T-cell (primary cell): ENCODE results near the gene SAMD3. TPM values are rescaled to one million over a fixed set of nuclear protein-coding genes. Genes with fewer than 3 reads are reported as not detected.
"Not testable (repeated sequence)": the region's sequence is repeated elsewhere in the genome, so short reads cannot be mapped to it uniquely, and the experiment has no call there.

ENCODE experiments used
- ATAC-seq, 4 experiments: fragments of 200-7000 bp in 3 of 4; fragments of 150-1000 bp in 1 of 4; cut with Tn5 transposase; replicated peaks in 1 of 4; 1 replicate in 3 of 4; 2 replicates in 1 of 4; pipeline ENCODE4 v1.10.0; 2021; ENCODE audit warnings: moderate library complexity in 3 of 4, mild to moderate bottlenecking in 2 of 4, moderate number of reproducible peaks in 1 of 4
- CTCF ChIA-PET, 2 donors: fragments of 300-600 bp; sonication (Branson Sonifier 250); formaldehyde crosslinking; loops; one replicate each; lab custom pipeline; 2022; ENCODE audit warnings: antibody characterized with exemption in 2 of 2; lab: Charles Lee
- POLR2A ChIA-PET, 2 donors: fragments of 300-600 bp; sonication (Branson Sonifier 250); formaldehyde crosslinking; loops; one replicate each; lab custom pipeline; 2022; ENCODE audit warnings: antibody characterized with exemption in 2 of 2; lab: Charles Lee
- DNase-seq, 35 experiments: peaks; one replicate each; pipeline versions ENCODE4 v3.0.0 to v3.0.0-alpha.2; 2013 to 2023
- H3K27ac ChIP-seq: one replicate; pipeline ENCODE4 v1.5.1; 2013; ENCODE audit warnings: low read length
- H3K27me3 ChIP-seq, 2 experiments: replicated peaks in 1 of 2; 1 replicate in 1 of 2; 2 replicates in 1 of 2; pipeline versions ENCODE4 v1.6.1 to v1.7.0; 2013; ENCODE audit warnings: low read length in 1 of 2, mixed read lengths in 1 of 2; ENCODE audit not compliant: control insufficient read depth in 2 of 2, insufficient read depth in 2 of 2; ENCODE audit errors: extremely low read depth in 1 of 2
- H3K36me3 ChIP-seq, 2 donors: 1 replicate in 1 of 2; 2 replicates in 1 of 2; pipeline versions ENCODE4 v1.6.1 to v1.7.0; 2013; ENCODE audit warnings: low read length in 1 of 2; ENCODE audit not compliant: control insufficient read depth in 2 of 2, insufficient read depth in 1 of 2; ENCODE audit errors: extremely low read depth in 1 of 2
- H3K4me1 ChIP-seq, 2 experiments: 1 replicate in 1 of 2; 2 replicates in 1 of 2; pipeline versions ENCODE4 v1.6.1 to v1.7.0; 2013; ENCODE audit warnings: low read length in 2 of 2, mixed read lengths in 1 of 2; ENCODE audit not compliant: insufficient read depth in 2 of 2, control insufficient read depth in 1 of 2; ENCODE audit errors: extremely low read depth in 1 of 2
- H3K4me3 ChIP-seq, 2 donors: 1 replicate in 1 of 2; 2 replicates in 1 of 2; pipeline versions ENCODE4 v1.5.1 to v1.7.0; 2013; ENCODE audit warnings: mild to moderate bottlenecking in 2 of 2, low read length in 1 of 2, moderate library complexity in 1 of 2; ENCODE audit not compliant: control insufficient read depth in 1 of 2; ENCODE audit errors: extremely low read depth in 1 of 2
- H3K9me3 ChIP-seq: 2 replicates; pipeline ENCODE4 v1.7.0; 2013
- H3K27ac Mint-ChIP-seq, 2 donors: one replicate each; pipeline ENCODE4 v1.8.0; 2020 to 2021; ENCODE audit warnings: mild to moderate bottlenecking in 2 of 2, mixed read lengths in 2 of 2
- H3K27me3 Mint-ChIP-seq, 2 donors: one replicate each; pipeline ENCODE4 v1.8.0; 2021 to 2022; ENCODE audit warnings: mixed read lengths in 2 of 2
- H3K36me3 Mint-ChIP-seq: one replicate; pipeline ENCODE4 v1.8.0; 2021; ENCODE audit warnings: mixed read lengths
- H3K4me1 Mint-ChIP-seq, 3 donors: one replicate each; pipeline ENCODE4 v1.8.0; 2020 to 2022; ENCODE audit warnings: mixed read lengths in 3 of 3, mild to moderate bottlenecking in 1 of 3
- H3K4me3 Mint-ChIP-seq, 3 donors: one replicate each; pipeline ENCODE4 v1.8.0; 2020 to 2022; ENCODE audit warnings: mild to moderate bottlenecking in 3 of 3, mixed read lengths in 3 of 3, moderate library complexity in 3 of 3
- H3K9me3 Mint-ChIP-seq, 3 donors: one replicate each; pipeline ENCODE4 v1.8.0; 2020 to 2022; ENCODE audit warnings: mixed read lengths in 3 of 3
- WGBS: methylation state at CpG from one replicate; pipeline ENCODE4 v1.1.5; 2013; ENCODE audit warnings: missing lambda C conversion rate; ENCODE audit not compliant: insufficient coverage; 5-methylcytosine and 5-hydroxymethylcytosine counted together
- total RNA-seq, 35 experiments: library from RNA in 6 of 35; stranded (reverse) in 6 of 35; fragments of 120-200 nt in 1 of 35; gene quantifications; one replicate each; pipeline versions ENCODE4 v1.2.1 to v1.2.4 and lab custom pipeline; 2013 to 2026

Gene SAMD3
- total RNA-seq, 5 donors from 2014 or later (not counting 1 experiment from before 2014, with no cell fraction given), result 27.5 to 73.8 (median 38.5) TPM

DNA sequence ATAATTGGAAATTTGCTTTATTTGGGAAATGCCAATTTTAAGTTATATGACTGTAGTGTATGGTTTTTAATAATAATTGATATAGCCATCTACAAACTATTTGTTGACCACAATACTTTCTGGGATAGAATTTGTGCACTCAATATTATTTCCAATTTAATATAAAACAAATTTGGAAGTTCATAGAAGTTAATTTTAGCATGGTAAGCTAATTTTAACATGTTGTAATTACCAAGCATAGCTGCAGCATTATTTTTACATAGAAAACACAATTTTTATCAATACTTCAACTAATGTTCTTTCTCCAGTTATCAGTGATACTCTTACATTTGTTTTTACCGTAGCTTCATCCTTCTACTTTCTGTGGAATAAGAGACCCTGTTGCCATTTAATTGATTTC is 103.5 kb downstream of the SAMD3 start:
- Histone ChIP-seq H3K27me3 (no peaks in the 10 kb centered on the region), H3K9me3 (no peaks in the 10 kb centered on the region), H3K36me3 (peaks cover 0 to 8% of the 10 kb centered on the region in 2 donors), H3K4me1 (no peaks in the 10 kb centered on the region), H3K4me3 (no peak overlapping the region), H3K27ac (no peak overlapping the region)
- ChIA-PET CTCF (interaction anchor here in 1 of 2 donors (1.1 kb wide), 1 partner anchor 163 kb away, joined by 4 read pairs; no protein-coding TSS in a partner anchor), POLR2A (interaction anchor here in 1 of 2 donors (0.6 kb wide), 1 partner anchor 970 kb away, joined by 4 read pairs; no protein-coding TSS in a partner anchor)
- WGBS, result no CpG with 5 or more reads among the region's 1 CpG
- Mint-ChIP-seq H3K36me3 (peaks cover 45% of the 10 kb centered on the region), H3K4me3 (no peak overlapping the region), H3K27ac (no peak overlapping the region), H3K9me3 (peaks cover 0 to 3% (median 0%) of the 10 kb centered on the region in 3 donors), H3K27me3 (no peaks in the 10 kb centered on the region), H3K4me1 (peaks cover 26 to 43% (median 38%) of the 10 kb centered on the region in 3 donors)
- no peak for ATAC-seq
- no peak for DNase-seq

DNA sequence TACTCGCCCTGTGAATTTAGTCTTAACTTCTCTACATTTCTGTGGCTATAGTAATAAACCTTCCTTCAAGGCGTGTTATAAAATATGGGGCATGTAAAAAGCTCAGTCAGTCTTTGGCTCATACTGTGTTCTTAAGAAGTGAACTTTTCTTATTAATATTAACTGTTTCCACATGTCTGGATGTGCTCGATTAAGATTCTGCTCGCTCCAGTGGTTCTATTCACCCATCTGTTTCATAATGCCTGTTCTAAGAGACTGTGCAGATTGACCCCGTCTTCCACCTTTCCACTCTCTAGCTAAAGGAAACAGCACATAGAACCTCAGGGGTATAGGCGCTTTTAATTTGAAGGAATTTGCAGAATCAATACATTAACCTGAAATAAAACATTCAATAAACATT is 104.5 kb downstream of the SAMD3 start:
- no peak overlapping the region for H3K4me3 Mint-ChIP-seq
- H3K4me1 Mint-ChIP-seq, result peaks cover 28 to 42% (median 37%) of the 10 kb centered on the region in 3 donors
- no CpG with 5 or more reads among the region's 6 CpGs for WGBS
- no peak overlapping the region for H3K4me3 ChIP-seq
- H3K36me3 ChIP-seq, result peaks cover 0 to 8% of the 10 kb centered on the region in 2 donors
- ChIA-PET CTCF (interaction anchor here in 1 of 2 donors (0.5 to 1.1 kb wide), 2 partner anchors 164 to 562 kb away, joined by 3 to 4 read pairs; no protein-coding TSS in a partner anchor), POLR2A (no interaction called here)
- H3K9me3 Mint-ChIP-seq, result peaks cover 0 to 3% (median 0%) of the 10 kb centered on the region in 3 donors
- no peak overlapping the region for H3K27ac Mint-ChIP-seq
- H3K27ac ChIP-seq, result no peak overlapping the region
- H3K27me3 ChIP-seq, result no peaks in the 10 kb centered on the region
- no peaks in the 10 kb centered on the region for H3K27me3 Mint-ChIP-seq
- no peaks in the 10 kb centered on the region for H3K9me3 ChIP-seq
- H3K36me3 Mint-ChIP-seq, result peaks cover 46% of the 10 kb centered on the region
- ATAC-seq, result no peak
- no peaks in the 10 kb centered on the region for H3K4me1 ChIP-seq
- DNase-seq, result no peak

DNA sequence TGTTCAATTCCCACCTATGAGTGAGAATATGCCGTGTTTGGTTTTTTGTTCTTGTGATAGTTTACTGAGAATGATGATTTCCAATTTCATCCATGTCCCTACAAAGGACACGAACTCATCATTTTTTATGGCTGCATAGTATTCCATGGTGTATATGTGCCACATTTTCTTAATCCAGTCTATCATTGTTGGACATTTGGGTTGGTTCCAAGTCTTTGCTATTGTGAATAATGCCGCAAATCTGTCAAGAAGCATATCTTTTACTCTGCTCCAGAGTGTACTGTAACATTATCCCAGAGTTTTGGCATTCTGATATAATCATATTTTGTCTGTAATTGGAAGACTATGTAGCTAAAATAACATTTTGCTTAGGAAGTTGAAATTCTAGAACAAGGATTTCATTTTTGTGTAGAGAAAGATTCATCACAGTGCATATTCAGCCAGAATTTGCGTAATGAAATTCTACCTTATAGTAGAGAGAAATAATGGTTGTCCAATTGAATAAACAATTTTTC is 105.5 kb downstream of the SAMD3 start:
- H3K27ac ChIP-seq, H3K4me3 Mint-ChIP-seq, H3K36me3 ChIP-seq, DNase-seq, H3K9me3 ChIP-seq, H3K4me1 ChIP-seq, ATAC-seq, H3K27me3 ChIP-seq, H3K4me3 ChIP-seq, H3K27me3 Mint-ChIP-seq, H3K9me3 Mint-ChIP-seq, H3K27ac Mint-ChIP-seq: not testable (repeated sequence)
- POLR2A ChIA-PET, result interaction anchor here in 1 of 2 donors (0.6 to 0.7 kb wide), 2 partner anchors 123 to 485 kb away, joined by 4 to 10 read pairs; no protein-coding TSS in a partner anchor
- Mint-ChIP-seq H3K4me1 (peaks cover 24 to 36% (median 31%) of the 10 kb centered on the region in 3 donors), H3K36me3 (peaks cover 47% of the 10 kb centered on the region)
- no CpG with 5 or more reads among the region's 4 CpGs for WGBS
- CTCF ChIA-PET, result interaction anchor here in 1 of 2 donors (0.7 kb wide), 1 partner anchor 107 kb away, joined by 8 read pairs; no protein-coding TSS in a partner anchor

DNA sequence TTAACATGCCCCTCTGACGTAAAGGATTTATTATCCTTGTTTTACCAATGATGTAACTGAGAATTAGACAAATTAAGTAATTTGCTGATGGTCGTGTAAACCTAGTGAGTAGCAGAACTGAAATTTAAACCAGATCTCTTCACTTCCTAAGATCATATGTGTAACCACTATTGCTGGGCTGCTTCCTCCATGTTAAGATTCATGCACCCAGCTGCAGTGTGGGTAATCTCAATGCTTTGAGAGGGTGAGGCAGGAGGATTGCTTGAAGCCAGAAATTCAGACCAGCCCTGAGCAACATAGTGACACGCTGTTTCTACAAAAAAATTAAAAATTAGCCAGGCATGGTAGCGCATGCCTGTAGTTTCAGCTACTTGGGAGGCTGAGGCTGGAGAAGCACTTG is 106.5 kb downstream of the SAMD3 start:
- H3K4me3 ChIP-seq, result no peak overlapping the region
- peak overlapping the region in 1 of 2 donors; percentile 29 for H3K27ac Mint-ChIP-seq
- ChIA-PET CTCF (interaction anchor here in 1 of 2 donors (1.2 kb wide), 1 partner anchor 18 kb away, joined by 3 read pairs; no protein-coding TSS in a partner anchor), POLR2A (interaction anchor here in 1 of 2 donors (0.5 kb wide), 1 partner anchor 18 kb away, joined by 7 read pairs; no protein-coding TSS in a partner anchor)
- no peak for ATAC-seq
- no peak overlapping the region for H3K4me3 Mint-ChIP-seq
- no peak for DNase-seq
- H3K4me1 ChIP-seq, result no peaks in the 10 kb centered on the region
- H3K36me3 ChIP-seq, result peaks cover 0 to 8% of the 10 kb centered on the region in 2 donors
- H3K27me3 Mint-ChIP-seq, result no peaks in the 10 kb centered on the region
- peaks cover 26 to 35% (median 33%) of the 10 kb centered on the region in 3 donors for H3K4me1 Mint-ChIP-seq
- peaks cover 55% of the 10 kb centered on the region for H3K36me3 Mint-ChIP-seq
- no peaks in the 10 kb centered on the region for H3K27me3 ChIP-seq
- WGBS, result 95% methylated on average over 2 of the region's 4 CpGs
- H3K9me3 Mint-ChIP-seq, result peaks cover 0 to 3% (median 0%) of the 10 kb centered on the region in 3 donors
- no peak overlapping the region for H3K27ac ChIP-seq
- no peaks in the 10 kb centered on the region for H3K9me3 ChIP-seq

DNA sequence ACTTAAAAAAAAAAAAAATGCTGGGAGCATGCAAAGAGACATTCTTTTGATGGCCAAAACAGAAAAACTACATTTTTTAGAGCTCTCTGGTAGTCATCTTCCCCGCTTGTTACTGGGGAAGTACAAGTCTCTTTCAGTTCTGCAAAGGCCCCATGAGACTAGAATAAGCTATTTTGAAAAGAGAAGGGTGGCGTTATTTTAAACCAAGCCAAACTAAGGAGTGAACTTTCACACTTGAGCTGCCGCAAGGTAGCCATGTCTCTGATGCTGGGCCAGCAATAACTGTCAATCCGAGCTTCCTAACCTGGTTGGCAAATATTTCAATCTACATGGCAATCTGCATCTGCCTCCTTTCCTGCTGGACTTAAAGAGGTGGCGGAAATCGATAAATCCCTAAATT is 107.7 kb downstream of the SAMD3 start:
- Mint-ChIP-seq H3K27ac (peak overlapping the region in 1 of 2 donors; percentile 63), H3K4me3 (no peak overlapping the region), H3K9me3 (peaks cover 0 to 3% (median 0%) of the 10 kb centered on the region in 3 donors), H3K27me3 (no peaks in the 10 kb centered on the region), H3K36me3 (peaks cover 61% of the 10 kb centered on the region), H3K4me1 (peaks cover 15 to 34% (median 21%) of the 10 kb centered on the region in 3 donors)
- CTCF ChIA-PET, result no interaction called here
- DNase-seq (no peak), ATAC-seq (no peak)
- H3K27ac ChIP-seq, result no peak overlapping the region
- no peaks in the 10 kb centered on the region for H3K4me1 ChIP-seq
- no peak overlapping the region for H3K4me3 ChIP-seq
- peaks cover 0 to 4% of the 10 kb centered on the region in 2 donors for H3K36me3 ChIP-seq
- H3K27me3 ChIP-seq, result no peaks in the 10 kb centered on the region
- WGBS, result 100% methylated on average over 2 of the region's 6 CpGs
- POLR2A ChIA-PET, result interaction anchor here (0.6 to 0.7 kb wide), 3 partner anchors 18 to 68 kb away, joined by 3 to 5 read pairs (median 4); no protein-coding TSS in a partner anchor
- H3K9me3 ChIP-seq, result no peaks in the 10 kb centered on the region

DNA sequence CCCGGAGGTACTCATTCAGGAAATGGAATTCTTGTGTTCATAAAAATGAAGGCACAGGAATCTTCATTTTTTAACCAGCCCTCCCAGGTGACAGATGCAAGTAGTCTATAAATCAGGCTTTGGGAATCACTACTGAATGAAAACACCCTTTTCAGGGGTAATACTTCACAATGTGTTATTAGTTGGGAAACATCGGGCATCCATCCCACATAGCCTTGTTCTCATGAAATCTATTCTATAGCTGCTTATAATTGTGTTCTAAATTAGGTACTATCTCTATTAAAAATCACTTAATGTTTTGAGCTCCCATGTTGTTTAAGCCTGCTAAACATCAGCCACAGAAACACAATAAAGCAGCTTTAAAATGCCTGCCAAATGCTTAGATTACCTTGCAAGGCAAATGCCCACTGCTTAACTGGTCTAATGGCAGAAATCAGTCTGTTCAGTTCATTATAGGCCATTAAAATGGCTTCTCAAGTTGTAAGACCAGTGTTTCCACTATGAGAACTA is 109.5 kb downstream of the SAMD3 start:
- Mint-ChIP-seq H3K27me3 (no peaks in the 10 kb centered on the region), H3K4me1 (peaks cover 11 to 34% (median 21%) of the 10 kb centered on the region in 3 donors), H3K27ac (no peak overlapping the region), H3K4me3 (no peak overlapping the region), H3K9me3 (peaks cover 0 to 3% (median 3%) of the 10 kb centered on the region in 3 donors), H3K36me3 (peaks cover 70% of the 10 kb centered on the region)
- ChIA-PET POLR2A (no interaction called here), CTCF (no interaction called here)
- DNase-seq, result no peak
- Histone ChIP-seq H3K9me3 (no peaks in the 10 kb centered on the region), H3K4me3 (no peak overlapping the region), H3K27ac (no peak overlapping the region), H3K36me3 (peaks cover 0 to 4% of the 10 kb centered on the region in 2 donors), H3K27me3 (no peaks in the 10 kb centered on the region), H3K4me1 (no peaks in the 10 kb centered on the region)
- WGBS, result no CpG with 5 or more reads among the region's 2 CpGs
- ATAC-seq, result no peak
